Body of pancreas (tissue), 4 donors: ENCODE measurements around the gene PSPC1. TPM values are rescaled to one million over a fixed set of nuclear protein-coding genes. Genes with fewer than 3 reads are reported as not detected.

ENCODE experiments used
- ATAC-seq: fragments of 150-250 bp; one replicate; pipeline ENCODE4 v1.9.1; 2016
- DNase-seq, 4 donors: peaks; one replicate each; pipeline ENCODE4 v3.0.0-alpha.2; 2019
- H3K27ac ChIP-seq, 4 donors: fragments of 200-600 bp; sonication (generic); 1 replicate in 3 of 4; 2 replicates in 1 of 4; pipeline versions ENCODE4 v1.5.1 to v1.6.1; 2016 to 2019; ENCODE audit warnings: mild to moderate bottlenecking in 1 of 4, mixed read lengths in 1 of 4, moderate library complexity in 1 of 4
- H3K27me3 ChIP-seq, 2 donors: fragments of 200-600 bp; sonication (generic); one replicate each; pipeline ENCODE4 v1.6.0; 2016; ENCODE audit warnings: mild to moderate bottlenecking in 1 of 2
- H3K36me3 ChIP-seq, 2 donors: fragments of 200-600 bp; sonication (generic); replicated peaks in 1 of 2; 2 replicates each; pipeline ENCODE4 v1.5.1; 2016; ENCODE audit warnings: low read depth in 2 of 2; ENCODE audit not compliant: insufficient read depth in 1 of 2
- H3K4me1 ChIP-seq: fragments of 200-600 bp; sonication (generic); one replicate; pipeline ENCODE4 v1.6.0; 2016
- H3K4me3 ChIP-seq, 2 donors: fragments of 200-600 bp; sonication (generic); 1 replicate in 1 of 2; 2 replicates in 1 of 2; pipeline ENCODE4 v1.5.1; 2016 to 2019
- H3K9me3 ChIP-seq, 3 donors: fragments of 200-600 bp; sonication (generic); 1 replicate in 2 of 3; 2 replicates in 1 of 3; pipeline ENCODE4 v1.5.1; 2016
- POLR2A ChIP-seq, 3 donors: fragments of 450-650 bp; IDR thresholded peaks; one replicate each; pipeline ENCODE4 v1.6.1; 2016; ENCODE audit warnings: antibody characterized with exemption in 3 of 3, mild to moderate bottlenecking in 2 of 3
- WGBS, 2 donors: methylation state at CpG; one replicate each; pipeline ENCODE4 v1.1.5; 2017; 5-methylcytosine and 5-hydroxymethylcytosine counted together
- intact Hi-C: fragments of 100-400 bp; cut with DNase I; formaldehyde crosslinking; loops from one replicate; pipeline ENCODE4 v1.15.1; 2023
- total RNA-seq, 2 donors: library from RNA; depleted of rRNA; stranded (reverse); fragments of >200 nt; gene quantifications; one replicate each; pipeline ENCODE4 v1.1.0, GENCODE V29; 2016
- TF ChIP-seq, protein P1 (sequence below), 7 experiments: fragments of 450-650 bp in 4 of 7; fragments of 200-600 bp in 3 of 7; sonication (generic) in 3 of 7; IDR thresholded peaks; one replicate each; pipeline ENCODE4 v1.5.1; 2016 to 2019; ENCODE audit warnings: antibody characterized with exemption in 7 of 7

Gene PSPC1
- total RNA-seq, 2 donors from 2014 or later: 37.1 to 72.5 TPM

DNA sequence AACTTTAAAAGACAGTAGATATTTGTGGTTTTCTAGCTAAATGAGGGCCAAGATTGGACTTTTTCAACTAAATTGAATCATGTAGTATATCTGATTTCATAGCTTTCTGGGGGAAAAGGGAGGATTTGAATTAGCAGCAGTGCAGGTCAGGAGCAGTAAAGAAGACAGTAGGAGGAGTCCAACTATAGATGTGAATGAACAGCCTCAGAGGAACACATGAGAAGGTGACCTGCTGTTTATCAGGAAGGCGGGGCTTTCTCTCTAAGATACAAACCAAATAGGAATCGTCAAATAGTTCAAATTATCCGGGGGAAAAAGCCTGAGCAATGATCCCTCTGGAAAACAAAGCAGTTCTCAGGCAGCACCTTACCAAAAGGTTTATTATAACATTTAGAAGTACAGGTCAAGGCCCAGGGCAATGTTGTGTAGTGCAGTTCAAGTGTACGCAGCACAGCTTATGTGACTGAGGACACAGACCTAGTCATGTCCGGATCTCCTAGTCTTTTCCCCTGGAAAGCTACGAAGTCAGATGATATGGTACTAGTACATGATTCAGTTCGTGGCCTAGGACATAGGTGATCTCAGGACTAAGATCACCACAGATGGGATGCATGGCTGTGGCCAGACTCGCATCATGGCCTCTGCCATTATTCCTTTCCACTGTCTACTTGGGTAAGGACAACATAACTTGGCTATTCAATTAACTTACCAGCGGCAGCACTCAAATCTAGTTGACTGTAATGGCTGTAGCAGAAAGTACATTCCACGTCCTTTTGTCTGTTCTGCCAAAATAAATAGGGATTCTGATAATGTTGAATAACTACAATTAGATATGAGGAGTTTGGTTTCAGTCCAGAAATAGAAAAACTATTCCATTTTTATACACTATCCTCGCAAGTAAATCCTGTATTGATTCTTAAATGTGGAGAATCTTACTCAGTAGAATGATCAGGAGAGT is 109.0 kb downstream of the PSPC1 start:
- Histone ChIP-seq H3K27me3 (no peaks in the 10 kb centered on the region), H3K9me3 (no peaks in the 10 kb centered on the region), H3K36me3 (peaks cover 0 to 18% of the 10 kb centered on the region in 2 donors), H3K4me1 (peaks cover 15% of the 10 kb centered on the region), H3K27ac (peak overlapping the region in 2 of 4 donors; percentile 1 to 3), H3K4me3 (no peak overlapping the region)
- TF ChIP-seq POLR2A (IDR thresholded peaks at IDR 0.05): no peak
- TF ChIP-seq, protein P1, sequence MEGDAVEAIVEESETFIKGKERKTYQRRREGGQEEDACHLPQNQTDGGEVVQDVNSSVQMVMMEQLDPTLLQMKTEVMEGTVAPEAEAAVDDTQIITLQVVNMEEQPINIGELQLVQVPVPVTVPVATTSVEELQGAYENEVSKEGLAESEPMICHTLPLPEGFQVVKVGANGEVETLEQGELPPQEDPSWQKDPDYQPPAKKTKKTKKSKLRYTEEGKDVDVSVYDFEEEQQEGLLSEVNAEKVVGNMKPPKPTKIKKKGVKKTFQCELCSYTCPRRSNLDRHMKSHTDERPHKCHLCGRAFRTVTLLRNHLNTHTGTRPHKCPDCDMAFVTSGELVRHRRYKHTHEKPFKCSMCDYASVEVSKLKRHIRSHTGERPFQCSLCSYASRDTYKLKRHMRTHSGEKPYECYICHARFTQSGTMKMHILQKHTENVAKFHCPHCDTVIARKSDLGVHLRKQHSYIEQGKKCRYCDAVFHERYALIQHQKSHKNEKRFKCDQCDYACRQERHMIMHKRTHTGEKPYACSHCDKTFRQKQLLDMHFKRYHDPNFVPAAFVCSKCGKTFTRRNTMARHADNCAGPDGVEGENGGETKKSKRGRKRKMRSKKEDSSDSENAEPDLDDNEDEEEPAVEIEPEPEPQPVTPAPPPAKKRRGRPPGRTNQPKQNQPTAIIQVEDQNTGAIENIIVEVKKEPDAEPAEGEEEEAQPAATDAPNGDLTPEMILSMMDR (IDR thresholded peaks at IDR 0.05): no peak
- intact Hi-C loops: no loop called here
- peak; percentile 60 for ATAC-seq
- DNase-seq: no peak
- 43 to 54% methylated on average over 11 of the region's 11 CpGs for WGBS, 2 donors

DNA sequence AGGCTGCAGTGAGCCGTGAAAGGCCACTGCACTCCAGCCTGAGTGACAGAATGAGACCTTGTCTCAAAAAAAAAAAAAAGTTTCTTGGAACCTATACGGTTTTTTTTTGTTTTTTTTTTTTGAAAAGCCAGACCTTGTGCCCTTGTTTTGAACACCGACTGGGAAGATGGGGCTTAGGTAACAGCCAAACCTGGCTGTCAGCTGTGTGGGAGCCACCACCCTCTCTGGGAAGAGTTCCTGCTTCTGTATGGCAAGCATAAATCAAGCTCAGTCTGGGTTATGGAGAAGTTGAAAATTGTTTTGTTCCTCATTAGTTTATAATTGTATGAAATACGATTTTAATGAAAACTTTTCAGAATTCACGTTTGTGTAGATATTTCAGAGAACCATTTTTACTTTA is 109.8 kb downstream of the PSPC1 start:
- H3K4me3 ChIP-seq: no peak overlapping the region
- WGBS, 2 donors: 48 to 52% methylated on average over 5 of the region's 5 CpGs
- DNase-seq (no peak), ATAC-seq (no peak)
- no peak for TF ChIP-seq POLR2A (IDR thresholded peaks at IDR 0.05)
- intact Hi-C loops: no loop called here
- H3K27ac ChIP-seq: no peak overlapping the region
- peaks cover 4 to 24% of the 10 kb centered on the region in 2 donors for H3K36me3 ChIP-seq
- peaks cover 15% of the 10 kb centered on the region for H3K4me1 ChIP-seq
- no peaks in the 10 kb centered on the region for H3K27me3 ChIP-seq
- no peaks in the 10 kb centered on the region for H3K9me3 ChIP-seq

DNA sequence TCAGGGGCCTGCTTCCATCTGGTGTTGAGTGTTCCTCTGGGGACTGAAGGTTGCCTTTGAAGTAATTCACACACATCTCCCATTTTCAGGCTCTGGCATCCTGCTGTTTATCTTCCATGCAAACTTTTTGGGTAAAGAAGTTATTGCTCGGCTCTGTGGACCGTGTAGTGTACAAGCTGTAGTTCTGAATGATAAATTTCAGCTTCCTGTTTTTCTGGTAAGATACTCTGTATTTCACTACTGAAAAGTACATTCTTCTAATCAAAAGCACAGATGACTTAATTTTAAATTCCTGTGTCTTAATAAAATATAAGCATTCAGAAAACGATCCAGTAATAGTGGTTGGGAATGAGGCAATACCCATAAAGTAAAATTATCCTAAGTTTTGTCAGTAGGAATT is 112.6 kb downstream of the PSPC1 start:
- WGBS, 2 donors: 69 to 70% methylated on average over 3 of the region's 3 CpGs
- no peak overlapping the region for H3K27ac ChIP-seq
- H3K4me3 ChIP-seq: no peak overlapping the region

DNA sequence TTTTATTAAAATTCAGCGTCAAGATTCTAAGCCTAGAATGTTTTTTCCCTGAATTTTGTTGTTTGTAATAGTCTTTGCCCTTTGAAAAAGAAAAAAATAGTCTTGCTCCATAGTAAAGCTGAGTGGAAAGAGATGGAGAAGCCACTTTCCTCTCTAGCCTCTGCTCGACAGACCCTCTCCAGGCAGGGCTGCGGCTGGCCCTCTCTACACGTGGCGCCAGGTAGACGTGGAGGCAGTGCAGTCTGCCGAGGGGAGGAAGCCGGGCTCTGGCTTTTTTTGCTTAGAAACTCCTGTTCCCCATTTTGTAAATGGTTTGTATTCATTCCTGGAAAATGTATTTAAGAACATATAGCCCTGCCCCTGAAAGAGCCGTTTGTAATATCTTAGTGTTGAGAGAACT is 114.0 kb downstream of the PSPC1 start:
- H3K27ac ChIP-seq: no peak overlapping the region
- intact Hi-C loops: no loop called here
- ATAC-seq (no peak), DNase-seq (no peak)
- WGBS, 2 donors: 86 to 88% methylated on average over 9 of the region's 9 CpGs
- H3K36me3 ChIP-seq: peaks cover 8 to 40% of the 10 kb centered on the region in 2 donors
- H3K9me3 ChIP-seq: no peaks in the 10 kb centered on the region
- peaks cover 7% of the 10 kb centered on the region for H3K4me1 ChIP-seq
- no peak for TF ChIP-seq POLR2A (IDR thresholded peaks at IDR 0.05)
- TF ChIP-seq, protein P1 (IDR thresholded peaks at IDR 0.05): no peak
- no peak overlapping the region for H3K4me3 ChIP-seq
- H3K27me3 ChIP-seq: no peaks in the 10 kb centered on the region

More for the DNA sequence above, 112.6 kb downstream of the PSPC1 start:
- TF ChIP-seq, protein P1 (IDR thresholded peaks at IDR 0.05): no peak
- TF ChIP-seq POLR2A (IDR thresholded peaks at IDR 0.05): no peak
- no peaks in the 10 kb centered on the region for H3K9me3 ChIP-seq
- intact Hi-C loops: no loop called here
- H3K27me3 ChIP-seq: no peaks in the 10 kb centered on the region
- H3K4me1 ChIP-seq: peaks cover 15% of the 10 kb centered on the region
- DNase-seq (no peak), ATAC-seq (no peak)
- H3K36me3 ChIP-seq: peaks cover 4 to 37% of the 10 kb centered on the region in 2 donors

DNA sequence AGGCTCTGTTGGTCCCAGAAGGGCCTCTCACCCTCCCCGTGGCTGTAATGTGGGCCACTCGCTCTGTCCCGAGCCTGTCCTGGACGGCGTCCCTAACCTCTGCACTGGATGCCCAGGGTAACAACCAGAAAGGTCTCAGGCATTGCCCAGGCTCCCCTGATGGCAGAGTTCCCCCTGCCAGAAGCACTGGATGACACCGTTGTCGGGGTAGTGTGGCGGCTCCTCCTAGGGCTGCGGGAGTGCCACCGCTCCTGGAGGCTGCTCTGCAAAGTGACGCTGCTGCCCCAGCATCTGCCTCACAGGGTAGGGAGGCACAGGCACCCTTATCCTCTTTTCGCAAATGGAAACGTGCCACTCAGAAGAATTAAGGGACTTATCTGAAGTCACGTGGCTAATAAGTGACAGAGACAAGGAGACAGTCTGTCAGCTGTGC is 117.3 kb downstream of the PSPC1 start:
- TF ChIP-seq POLR2A (IDR thresholded peaks at IDR 0.05): no peak
- TF ChIP-seq, protein P1 (IDR thresholded peaks at IDR 0.05): no peak
- no peak overlapping the region for H3K4me3 ChIP-seq
- H3K27me3 ChIP-seq: no peaks in the 10 kb centered on the region
- intact Hi-C loops: no loop called here
- peaks cover 34 to 56% of the 10 kb centered on the region in 2 donors for H3K36me3 ChIP-seq
- 80 to 88% methylated on average over 6 to 14 of the region's 14 CpGs for WGBS, 2 donors
- no peak overlapping the region for H3K27ac ChIP-seq
- H3K9me3 ChIP-seq: no peaks in the 10 kb centered on the region
- ATAC-seq (no peak), DNase-seq (no peak)
- H3K4me1 ChIP-seq: no peaks in the 10 kb centered on the region
